RWPE2 (cell line): Measurements from ENCODE around the gene LMBR1.
A peak's percentile ranks its signal among the peaks of the same experiment; 100 is the strongest.

ENCODE experiments used
- ATAC-seq: fragments of 200-7000 bp; cut with Tn5 transposase; 3 replicates; pipeline ENCODE4 v1.9.1; 2021; ENCODE audit warnings: low read depth
- DNase-seq: peaks from one replicate; pipeline ENCODE4 v3.0.0-alpha.2; 2020; ENCODE audit warnings: low spot score
- H3K27ac ChIP-seq: fragments of 450-650 bp; 2 replicates; pipeline ENCODE4 v1.5.1; 2017; ENCODE audit warnings: mild to moderate bottlenecking; ENCODE audit not compliant: poor library complexity, severe bottlenecking
- H3K27me3 ChIP-seq: fragments of 250-450 bp; sonication (Bioruptor Pico); 2 replicates; pipeline ENCODE4 v1.5.1; 2021; ENCODE audit warnings: mild to moderate bottlenecking, moderate library complexity; ENCODE audit not compliant: insufficient read depth, poor library complexity, severe bottlenecking
- H3K36me3 ChIP-seq: fragments of 250-450 bp; sonication (Bioruptor Pico); 2 replicates; pipeline ENCODE4 v1.5.1; 2020; ENCODE audit warnings: low read depth, mild to moderate bottlenecking, moderate library complexity
- H3K4me1 ChIP-seq: fragments of 250-450 bp; sonication (Bioruptor Pico); 2 replicates; pipeline ENCODE4 v1.5.1; 2021; ENCODE audit warnings: mild to moderate bottlenecking, moderate library complexity; ENCODE audit not compliant: insufficient read depth, poor library complexity, severe bottlenecking
- H3K4me3 ChIP-seq: fragments of 250-450 bp; sonication (Bioruptor Pico); 2 replicates; pipeline ENCODE4 v1.5.1; 2021; ENCODE audit warnings: mild to moderate bottlenecking, moderate library complexity; ENCODE audit not compliant: severe bottlenecking
- H3K9me3 ChIP-seq: fragments of 250-450 bp; sonication (Bioruptor Pico); 2 replicates; pipeline ENCODE4 v1.5.1; 2021; ENCODE audit warnings: mild to moderate bottlenecking, moderate library complexity; ENCODE audit not compliant: severe bottlenecking
- CTCF ChIP-seq: fragments of 450-650 bp; IDR thresholded peaks from one replicate; pipeline ENCODE4 v1.5.1; 2017; ENCODE audit warnings: mild to moderate bottlenecking, moderate library complexity; ENCODE audit not compliant: poor library complexity, severe bottlenecking

The LMBR1 gene

GRCh38 chr7:156766666-156767065 is 126.3 kb downstream of the LMBR1 start:
- no peak for DNase-seq
- Histone ChIP-seq H3K4me1 (peaks cover 6% of the 10 kb centered on the region), H3K27me3 (no peaks in the 10 kb centered on the region), H3K36me3 (peaks cover 18% of the 10 kb centered on the region), H3K27ac (no peak overlapping the region), H3K4me3 (no peak overlapping the region), H3K9me3 (no peaks in the 10 kb centered on the region)
- ATAC-seq = no peak
- no peak for TF ChIP-seq CTCF

GRCh38 chr7:156765901-156766656 is 126.9 kb downstream of the LMBR1 start:
- no peak for DNase-seq
- no peaks in the 10 kb centered on the region for H3K27me3 ChIP-seq
- peaks cover 18% of the 10 kb centered on the region for H3K36me3 ChIP-seq
- no peak for TF ChIP-seq CTCF
- H3K9me3 ChIP-seq = no peaks in the 10 kb centered on the region
- ATAC-seq = no peak
- H3K4me3 ChIP-seq = no peak overlapping the region
- H3K4me1 ChIP-seq = peaks cover 6% of the 10 kb centered on the region
- H3K27ac ChIP-seq = no peak overlapping the region

GRCh38 chr7:156764766-156765165 is 128.2 kb downstream of the LMBR1 start:
- Histone ChIP-seq H3K4me3 (no peak overlapping the region), H3K27me3 (no peaks in the 10 kb centered on the region)
- ATAC-seq = no peak

GRCh38 chr7:156764016-156764669 is 128.8 kb downstream of the LMBR1 start:
- Histone ChIP-seq H3K27me3 (no peaks in the 10 kb centered on the region), H3K4me3 (no peak overlapping the region), H3K36me3 (peaks cover 28% of the 10 kb centered on the region), H3K4me1 (peaks cover 5% of the 10 kb centered on the region), H3K27ac (no peak overlapping the region), H3K9me3 (peaks cover 5% of the 10 kb centered on the region)
- no peak for DNase-seq
- peak; percentile 98 for ATAC-seq
- peak; percentile 83 for TF ChIP-seq CTCF

More at GRCh38 chr7:156764766-156765165, 128.2 kb downstream of the LMBR1 start:
- Histone ChIP-seq H3K27ac (no peak overlapping the region), H3K9me3 (peaks cover 3% of the 10 kb centered on the region), H3K36me3 (peaks cover 25% of the 10 kb centered on the region), H3K4me1 (peaks cover 6% of the 10 kb centered on the region)
- TF ChIP-seq CTCF = no peak
- DNase-seq = no peak
